NCI-H2171 treated with DMSO at 0.1 percent for 48 hours (cell line): ENCODE measurements around the gene KLK15.
A peak's percentile ranks its signal among the peaks of the same experiment; 100 is the strongest.

Experiments used
- DNase-seq: peaks from one replicate; lab custom pipeline; 2025; lab: John Stamatoyannopoulos, UW

Gene KLK15, protein sequence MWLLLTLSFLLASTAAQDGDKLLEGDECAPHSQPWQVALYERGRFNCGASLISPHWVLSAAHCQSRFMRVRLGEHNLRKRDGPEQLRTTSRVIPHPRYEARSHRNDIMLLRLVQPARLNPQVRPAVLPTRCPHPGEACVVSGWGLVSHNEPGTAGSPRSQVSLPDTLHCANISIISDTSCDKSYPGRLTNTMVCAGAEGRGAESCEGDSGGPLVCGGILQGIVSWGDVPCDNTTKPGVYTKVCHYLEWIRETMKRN

DNA sequence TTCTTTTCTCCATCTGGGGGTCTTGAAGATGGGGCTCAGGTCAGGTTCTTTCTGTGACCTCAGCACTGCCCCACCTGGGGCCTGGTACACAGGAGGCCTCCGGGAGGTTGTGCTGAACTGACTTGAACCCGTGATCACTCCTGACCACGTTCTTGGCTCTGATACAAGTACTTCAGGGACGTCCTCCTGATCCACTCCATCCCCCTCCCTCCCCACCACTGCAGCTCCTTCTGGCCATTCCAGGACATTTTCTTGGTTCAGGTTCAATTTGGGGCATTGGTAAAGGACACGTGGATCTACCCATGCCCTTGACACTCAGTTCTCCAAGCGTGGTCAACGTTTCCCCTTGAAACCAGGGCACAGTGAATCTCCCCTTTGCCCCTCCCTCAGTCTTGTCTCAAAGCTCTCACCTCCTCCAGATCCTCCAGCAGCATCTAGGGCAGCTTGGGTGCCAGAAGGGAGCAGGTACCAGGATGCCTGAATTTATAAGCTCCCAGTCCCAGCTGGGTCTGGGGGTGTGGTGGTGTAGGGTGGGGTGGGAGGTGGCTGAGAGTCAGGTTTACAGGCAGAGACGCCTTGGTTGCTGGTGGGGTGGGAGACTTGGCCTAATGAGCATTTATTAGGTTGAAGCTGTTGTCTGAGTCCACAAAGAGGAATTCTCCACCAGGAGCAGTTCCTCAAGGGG lies at the start of gene KLK15:
KLK15 (minus strand) TSS at position 458 of the 685 bp plus-strand sequence. CDS start 2,082 bp downstream, outside the sequence.
- no peak for DNase-seq

DNA sequence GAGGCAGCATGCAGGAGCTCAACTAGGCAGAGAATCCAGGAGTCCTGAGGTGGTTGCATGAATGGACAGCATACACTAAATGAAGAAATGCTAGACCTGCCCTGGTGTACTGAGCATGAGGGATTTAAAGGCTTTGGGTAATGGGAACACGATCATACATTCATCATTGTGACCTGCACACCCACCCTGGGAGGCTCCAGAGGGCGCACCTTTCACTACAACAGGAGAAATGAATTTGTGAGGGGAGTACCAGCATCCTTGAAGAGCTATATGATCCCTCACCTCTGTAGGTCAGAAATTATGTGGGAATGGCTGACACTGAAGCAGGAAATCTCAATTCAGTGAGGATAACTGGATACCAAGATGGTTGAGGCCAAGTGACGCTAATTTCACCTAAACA lies 48.8 kb upstream of the KLK15 start:
- no peak for DNase-seq

DNA sequence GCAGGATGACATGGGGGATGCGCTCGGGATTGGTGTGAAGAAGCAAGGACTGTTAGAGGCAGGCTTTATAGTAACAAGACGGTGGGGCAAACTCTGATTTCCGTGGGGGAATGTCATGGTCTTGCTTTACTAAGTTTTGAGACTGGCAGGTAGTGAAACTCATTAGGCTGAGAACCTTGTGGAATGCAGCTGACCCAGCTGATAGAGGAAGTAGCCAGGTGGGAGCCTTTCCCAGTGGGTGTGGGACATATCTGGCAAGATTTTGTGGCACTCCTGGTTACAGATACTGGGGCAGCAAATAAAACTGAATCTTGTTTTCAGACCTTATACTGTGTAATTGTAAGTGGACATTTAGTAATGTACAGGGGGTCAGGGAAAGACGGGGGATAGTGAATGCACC lies 46.9 kb upstream of the KLK15 start:
- DNase-seq, result no peak

DNA sequence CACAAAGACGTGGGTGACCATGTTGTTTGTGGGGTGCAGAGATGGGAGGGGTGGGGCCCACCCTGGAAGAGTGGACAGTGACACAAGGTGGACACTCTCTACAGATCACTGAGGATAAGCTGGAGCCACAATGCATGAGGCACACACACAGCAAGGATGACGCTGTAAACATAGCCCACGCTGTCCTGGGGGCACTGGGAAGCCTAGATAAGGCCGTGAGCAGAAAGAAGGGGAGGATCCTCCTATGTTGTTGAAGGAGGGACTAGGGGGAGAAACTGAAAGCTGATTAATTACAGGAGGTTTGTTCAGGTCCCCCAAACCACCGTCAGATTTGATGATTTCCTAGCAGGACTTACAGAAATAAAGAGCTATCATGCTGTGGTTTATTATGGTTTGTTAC lies 45.5 kb upstream of the KLK15 start:
- DNase-seq, result no peak

DNA sequence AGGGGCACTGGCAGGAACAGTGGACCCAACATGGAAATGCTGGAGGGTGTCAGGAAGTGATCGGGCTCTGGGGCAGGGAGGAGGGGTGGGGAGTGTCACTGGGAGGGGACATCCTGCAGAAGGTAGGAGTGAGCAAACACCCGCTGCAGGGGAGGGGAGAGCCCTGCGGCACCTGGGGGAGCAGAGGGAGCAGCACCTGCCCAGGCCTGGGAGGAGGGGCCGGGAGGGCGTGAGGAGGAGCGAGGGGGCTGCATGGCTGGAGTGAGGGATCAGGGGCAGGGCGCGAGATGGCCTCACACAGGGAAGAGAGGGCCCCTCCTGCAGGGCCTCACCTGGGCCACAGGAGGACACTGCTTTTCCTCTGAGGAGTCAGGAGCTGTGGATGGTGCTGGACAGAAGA lies 44.0 kb upstream of the KLK15 start:
- peak; percentile 66 for DNase-seq

DNA sequence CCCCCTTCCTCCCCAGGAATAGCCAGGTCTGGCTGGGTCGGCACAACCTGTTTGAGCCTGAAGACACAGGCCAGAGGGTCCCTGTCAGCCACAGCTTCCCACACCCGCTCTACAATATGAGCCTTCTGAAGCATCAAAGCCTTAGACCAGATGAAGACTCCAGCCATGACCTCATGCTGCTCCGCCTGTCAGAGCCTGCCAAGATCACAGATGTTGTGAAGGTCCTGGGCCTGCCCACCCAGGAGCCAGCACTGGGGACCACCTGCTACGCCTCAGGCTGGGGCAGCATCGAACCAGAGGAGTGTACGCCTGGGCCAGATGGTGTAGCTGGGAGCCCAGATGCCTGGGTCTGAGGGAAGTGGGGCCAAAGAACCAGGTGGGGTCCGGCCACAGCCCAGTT lies 43.1 kb upstream of the KLK15 start:
- DNase-seq, result peak; percentile 89

DNA sequence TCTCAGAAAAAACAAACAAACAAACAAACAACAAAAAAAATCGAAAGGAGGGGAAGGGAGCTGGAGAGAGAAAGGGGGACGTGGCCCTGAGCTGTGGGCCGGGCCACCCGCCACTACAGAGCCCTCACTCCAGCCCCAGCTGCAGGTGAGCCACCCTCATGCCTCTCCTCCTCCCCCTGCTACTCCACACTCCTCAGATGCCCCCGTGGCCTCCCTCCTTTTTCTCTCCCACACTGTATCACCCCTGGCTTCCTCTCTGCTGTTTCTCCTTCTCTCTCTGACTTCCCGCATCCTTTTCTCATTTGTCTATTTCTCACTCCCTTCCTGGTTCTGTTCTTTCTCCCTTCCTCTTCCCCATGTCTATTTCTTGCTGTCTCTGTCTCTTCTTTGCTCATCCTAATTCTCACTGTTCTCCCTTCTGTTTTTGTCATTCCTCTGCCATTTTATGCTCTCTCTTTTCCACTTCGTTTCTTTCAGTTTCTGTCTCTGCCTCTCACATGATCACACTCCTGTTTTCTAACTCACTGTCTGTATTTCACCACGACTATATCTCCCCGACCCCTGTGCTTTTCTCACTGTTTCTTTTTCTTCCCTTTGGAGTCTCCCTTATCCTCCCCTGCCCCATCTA lies 42.5 kb upstream of the KLK15 start:
- DNase-seq, result peak; percentile 46

DNA sequence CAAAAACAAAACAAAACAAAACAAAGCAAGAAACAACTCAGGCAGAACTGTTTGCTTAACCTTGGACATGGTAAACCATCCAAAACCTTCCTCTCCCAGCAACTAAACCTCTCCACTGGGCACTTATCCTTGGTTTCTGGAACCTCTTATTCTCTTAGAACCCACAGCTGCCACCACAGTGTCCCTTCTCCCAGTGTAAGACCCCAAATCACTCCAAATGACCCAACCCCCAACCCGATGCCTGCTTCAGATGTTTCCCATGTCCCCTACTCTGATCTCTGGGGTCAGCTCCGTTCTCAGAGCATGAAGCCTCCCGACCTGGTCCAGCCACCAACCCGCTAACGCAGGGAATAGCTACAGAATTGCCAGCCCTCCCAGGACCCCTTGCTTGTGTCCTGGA lies 40.8 kb upstream of the KLK15 start:
- no peak for DNase-seq

DNA sequence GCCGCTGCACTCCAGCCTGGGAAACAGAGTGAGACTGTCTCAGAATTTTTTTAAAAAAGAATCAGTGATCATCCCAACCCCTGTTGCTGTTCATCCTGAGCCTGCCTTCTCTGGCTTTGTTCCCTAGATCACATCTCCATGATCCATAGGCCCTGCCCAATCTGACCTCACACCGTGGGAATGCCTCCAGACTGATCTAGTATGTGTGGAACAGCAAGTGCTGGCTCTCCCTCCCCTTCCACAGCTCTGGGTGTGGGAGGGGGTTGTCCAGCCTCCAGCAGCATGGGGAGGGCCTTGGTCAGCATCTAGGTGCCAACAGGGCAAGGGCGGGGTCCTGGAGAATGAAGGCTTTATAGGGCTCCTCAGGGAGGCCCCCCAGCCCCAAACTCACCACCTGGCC lies 39.7 kb upstream of the KLK15 start, which contains the start of gene KLK2:
KLK2 (plus strand) TSS at position 384 of the 400 bp plus-strand sequence. CDS start 35 bp downstream, outside the sequence.
- DNase-seq, result no peak

DNA sequence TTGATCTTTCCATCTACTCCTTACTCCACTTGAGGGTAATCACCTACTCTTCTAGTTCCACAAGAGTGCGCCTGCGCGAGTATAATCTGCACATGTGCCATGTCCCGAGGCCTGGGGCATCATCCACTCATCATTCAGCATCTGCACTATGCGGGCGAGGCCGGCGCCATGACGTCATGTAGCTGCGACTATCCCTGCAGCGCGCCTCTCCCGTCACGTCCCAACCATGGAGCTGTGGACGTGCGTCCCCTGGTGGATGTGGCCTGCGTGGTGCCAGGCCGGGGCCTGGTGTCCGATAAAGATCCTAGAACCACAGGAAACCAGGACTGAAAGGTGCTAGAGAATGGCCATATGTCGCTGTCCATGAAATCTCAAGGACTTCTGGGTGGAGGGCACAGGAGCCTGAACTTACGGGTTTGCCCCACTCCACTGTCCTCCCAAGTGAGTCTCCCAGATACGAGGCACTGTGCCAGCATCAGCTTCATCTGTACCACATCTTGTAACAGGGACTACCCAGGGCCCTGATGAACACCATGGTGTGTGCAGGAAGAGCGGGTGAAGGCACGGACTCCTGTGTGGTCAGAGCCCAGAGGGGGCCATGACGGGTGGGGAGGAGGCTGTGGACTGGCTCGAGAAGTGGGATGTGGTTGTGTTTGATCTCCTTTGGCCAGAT lies 37.2 kb upstream of the KLK15 start:
- no peak for DNase-seq

DNA sequence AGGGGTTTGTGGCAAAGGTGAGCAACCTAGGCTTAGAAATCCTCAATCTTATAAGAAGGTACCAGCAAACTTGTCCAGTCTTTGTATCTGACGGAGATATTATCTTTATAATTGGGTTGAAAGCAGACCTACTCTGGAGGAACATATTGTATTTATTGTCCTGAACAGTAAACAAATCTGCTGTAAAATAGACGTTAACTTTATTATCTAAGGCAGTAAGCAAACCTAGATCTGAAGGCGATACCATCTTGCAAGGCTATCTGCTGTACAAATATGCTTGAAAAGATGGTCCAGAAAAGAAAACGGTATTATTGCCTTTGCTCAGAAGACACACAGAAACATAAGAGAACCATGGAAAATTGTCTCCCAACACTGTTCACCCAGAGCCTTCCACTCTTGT lies 36.1 kb upstream of the KLK15 start:
- no peak for DNase-seq

DNA sequence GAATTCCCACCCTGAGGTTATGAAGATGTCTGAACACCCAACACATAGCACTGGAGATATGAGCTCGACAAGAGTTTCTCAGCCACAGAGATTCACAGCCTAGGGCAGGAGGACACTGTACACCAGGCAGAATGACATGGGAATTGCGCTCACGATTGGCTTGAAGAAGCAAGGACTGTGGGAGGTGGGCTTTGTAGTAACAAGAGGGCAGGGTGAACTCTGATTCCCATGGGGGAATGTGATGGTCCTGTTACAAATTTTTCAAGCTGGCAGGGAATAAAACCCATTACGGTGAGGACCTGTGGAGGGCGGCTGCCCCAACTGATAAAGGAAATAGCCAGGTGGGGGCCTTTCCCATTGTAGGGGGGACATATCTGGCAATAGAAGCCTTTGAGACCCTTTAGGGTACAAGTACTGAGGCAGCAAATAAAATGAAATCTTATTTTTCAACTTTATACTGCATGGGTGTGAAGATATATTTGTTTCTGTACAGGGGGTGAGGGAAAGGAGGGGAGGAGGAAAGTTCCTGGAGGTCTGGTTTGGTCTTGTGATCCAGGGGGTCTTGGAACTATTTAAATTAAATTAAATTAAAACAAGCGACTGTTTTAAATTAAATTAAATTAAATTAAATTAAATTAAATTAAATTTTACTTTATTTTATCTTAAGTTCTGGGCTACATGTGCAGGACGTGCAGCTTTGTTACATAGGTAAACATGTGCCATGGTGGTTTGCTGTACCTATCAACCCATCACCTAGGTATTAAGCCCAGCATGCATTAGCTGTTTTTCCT lies 28.3 kb upstream of the KLK15 start:
- DNase-seq, result no peak

DNA sequence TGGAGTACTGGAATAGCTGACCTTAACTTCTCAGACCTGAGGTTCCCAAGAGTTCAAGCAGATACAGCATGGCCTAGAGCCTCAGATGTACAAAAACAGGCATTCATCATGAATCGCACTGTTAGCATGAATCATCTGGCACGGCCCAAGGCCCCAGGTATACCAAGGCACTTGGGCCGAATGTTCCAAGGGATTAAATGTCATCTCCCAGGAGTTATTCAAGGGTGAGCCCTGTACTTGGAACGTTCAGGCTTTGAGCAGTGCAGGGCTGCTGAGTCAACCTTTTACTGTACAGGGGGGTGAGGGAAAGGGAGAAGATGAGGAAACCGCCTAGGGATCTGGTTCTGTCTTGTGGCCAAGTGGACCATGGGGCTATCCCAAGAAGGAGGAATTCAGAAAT lies 27.6 kb upstream of the KLK15 start:
- no peak for DNase-seq

DNA sequence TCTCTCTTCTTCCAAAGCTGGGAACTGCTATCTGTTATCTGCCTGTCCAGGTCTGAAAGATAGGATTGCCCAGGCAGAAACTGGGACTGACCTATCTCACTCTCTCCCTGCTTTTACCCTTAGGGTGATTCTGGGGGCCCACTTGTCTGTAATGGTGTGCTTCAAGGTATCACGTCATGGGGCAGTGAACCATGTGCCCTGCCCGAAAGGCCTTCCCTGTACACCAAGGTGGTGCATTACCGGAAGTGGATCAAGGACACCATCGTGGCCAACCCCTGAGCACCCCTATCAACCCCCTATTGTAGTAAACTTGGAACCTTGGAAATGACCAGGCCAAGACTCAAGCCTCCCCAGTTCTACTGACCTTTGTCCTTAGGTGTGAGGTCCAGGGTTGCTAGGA lies 26.5 kb upstream of the KLK15 start:
- no peak for DNase-seq

DNA sequence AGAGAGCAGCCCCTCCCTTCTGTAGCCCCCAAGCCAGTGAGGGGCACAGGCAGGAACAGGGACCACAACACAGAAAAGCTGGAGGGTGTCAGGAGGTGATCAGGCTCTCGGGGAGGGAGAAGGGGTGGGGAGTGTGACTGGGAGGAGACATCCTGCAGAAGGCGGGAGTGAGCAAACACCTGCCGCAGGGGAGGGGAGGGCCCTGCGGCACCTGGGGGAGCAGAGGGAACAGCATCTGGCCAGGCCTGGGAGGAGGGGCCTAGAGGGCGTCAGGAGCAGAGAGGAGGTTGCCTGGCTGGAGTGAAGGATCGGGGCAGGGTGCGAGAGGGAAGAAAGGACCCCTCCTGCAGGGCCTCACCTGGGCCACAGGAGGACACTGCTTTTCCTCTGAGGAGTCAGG lies 25.5 kb upstream of the KLK15 start:
- DNase-seq, result peak; percentile 96

DNA sequence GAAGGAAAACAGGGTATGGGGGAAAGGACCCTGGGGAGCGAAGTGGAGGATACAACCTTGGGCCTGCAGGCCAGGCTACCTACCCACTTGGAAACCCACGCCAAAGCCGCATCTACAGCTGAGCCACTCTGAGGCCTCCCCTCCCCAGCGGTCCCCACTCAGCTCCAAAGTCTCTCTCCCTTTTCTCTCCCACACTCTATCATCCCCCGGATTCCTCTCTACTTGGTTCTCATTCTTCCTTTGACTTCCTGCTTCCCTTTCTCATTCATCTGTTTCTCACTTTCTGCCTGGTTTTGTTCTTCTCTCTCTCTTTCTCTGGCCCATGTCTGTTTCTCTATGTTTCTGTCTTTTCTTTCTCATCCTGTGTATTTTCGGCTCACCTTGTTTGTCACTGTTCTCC lies 24.0 kb upstream of the KLK15 start:
- DNase-seq, result no peak

DNA sequence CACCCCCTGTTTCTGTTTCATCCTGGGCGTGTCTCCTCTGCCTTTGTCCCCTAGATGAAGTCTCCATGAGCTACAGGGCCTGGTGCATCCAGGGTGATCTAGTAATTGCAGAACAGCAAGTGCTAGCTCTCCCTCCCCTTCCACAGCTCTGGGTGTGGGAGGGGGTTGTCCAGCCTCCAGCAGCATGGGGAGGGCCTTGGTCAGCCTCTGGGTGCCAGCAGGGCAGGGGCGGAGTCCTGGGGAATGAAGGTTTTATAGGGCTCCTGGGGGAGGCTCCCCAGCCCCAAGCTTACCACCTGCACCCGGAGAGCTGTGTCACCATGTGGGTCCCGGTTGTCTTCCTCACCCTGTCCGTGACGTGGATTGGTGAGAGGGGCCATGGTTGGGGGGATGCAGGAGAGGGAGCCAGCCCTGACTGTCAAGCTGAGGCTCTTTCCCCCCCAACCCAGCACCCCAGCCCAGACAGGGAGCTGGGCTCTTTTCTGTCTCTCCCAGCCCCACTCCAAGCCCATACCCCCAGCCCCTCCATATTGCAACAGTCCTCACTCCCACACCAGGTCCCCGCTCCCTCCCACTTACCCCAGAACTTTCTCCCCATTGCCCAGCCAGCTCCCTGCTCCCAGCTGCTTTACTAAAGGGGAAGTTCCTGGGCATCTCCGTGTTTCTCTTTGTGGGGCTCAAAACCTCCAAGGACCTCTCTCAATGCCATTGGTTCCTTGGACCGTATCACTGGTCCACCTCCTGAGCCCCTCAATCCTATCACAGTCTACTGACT lies 21.4 kb upstream of the KLK15 start, which contains the start of gene KLK3:
KLK3 (plus strand) TSS at position 280 of the 775 bp plus-strand sequence; CDS start at position 321, 41 bp downstream.
- no peak for DNase-seq

DNA sequence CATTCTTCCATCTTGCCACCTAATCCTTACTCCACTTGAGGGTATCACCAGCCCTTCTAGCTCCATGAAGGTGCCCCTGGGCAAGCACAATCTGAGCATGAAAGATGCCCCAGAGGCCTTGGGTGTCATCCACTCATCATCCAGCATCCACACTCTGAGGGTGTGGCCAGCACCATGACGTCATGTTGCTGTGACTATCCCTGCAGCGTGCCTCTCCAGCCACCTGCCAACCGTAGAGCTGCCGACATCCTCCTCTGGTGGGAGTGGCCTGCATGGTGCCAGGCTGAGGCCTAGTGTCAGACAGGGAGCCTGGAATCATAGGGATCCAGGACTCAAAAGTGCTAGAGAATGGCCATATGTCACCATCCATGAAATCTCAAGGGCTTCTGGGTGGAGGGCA lies 18.2 kb upstream of the KLK15 start:
- peak; percentile 22 for DNase-seq

DNA sequence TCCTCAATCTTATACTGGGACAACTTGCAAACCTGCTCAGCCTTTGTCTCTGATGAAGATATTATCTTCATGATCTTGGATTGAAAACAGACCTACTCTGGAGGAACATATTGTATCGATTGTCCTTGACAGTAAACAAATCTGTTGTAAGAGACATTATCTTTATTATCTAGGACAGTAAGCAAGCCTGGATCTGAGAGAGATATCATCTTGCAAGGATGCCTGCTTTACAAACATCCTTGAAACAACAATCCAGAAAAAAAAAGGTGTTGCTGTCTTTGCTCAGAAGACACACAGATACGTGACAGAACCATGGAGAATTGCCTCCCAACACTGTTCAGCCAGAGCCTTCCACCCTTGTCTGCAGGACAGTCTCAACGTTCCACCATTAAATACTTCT lies 17.4 kb upstream of the KLK15 start:
- peak; percentile 69 for DNase-seq

DNA sequence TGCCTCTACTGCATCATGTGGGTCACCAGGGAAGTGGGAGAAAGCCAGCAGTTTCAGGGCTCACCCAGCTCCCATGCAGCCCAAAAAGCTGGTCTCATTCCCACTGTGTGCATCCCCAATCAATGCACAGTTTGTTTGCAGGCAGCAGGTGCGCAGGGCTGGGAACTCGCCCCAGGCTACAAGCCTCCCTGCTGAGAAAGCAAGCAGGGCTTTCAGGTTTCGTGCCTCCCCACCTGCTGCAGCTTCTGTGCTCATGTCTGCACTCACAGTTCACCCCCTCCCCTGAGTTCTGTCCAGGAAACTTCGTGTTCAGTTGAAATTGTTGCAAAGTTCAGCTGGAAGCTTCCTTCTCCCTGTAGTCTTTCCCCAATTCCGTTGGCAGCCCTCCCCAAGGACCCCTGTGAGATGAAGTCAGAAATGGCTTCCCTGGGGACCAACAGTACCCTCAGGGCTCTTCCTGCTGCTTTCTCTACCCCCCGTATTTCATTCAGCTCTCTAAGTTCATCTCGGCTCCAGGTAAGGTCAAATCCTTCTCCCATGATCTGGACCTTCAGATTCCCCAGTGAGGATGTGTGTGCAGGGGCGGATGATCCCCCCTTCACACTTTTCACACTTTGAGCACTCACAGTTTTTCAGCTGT lies 11.0 kb upstream of the KLK15 start:
- DNase-seq, result peak; percentile 89
